Activated CD4-positive, alpha-beta T cell treated with anti-CD3 and anti-CD28 coated beads for 36 hours (primary cell): ENCODE results near the gene SEM1. TPM values are rescaled to one million over a fixed set of nuclear protein-coding genes. Genes with fewer than 3 reads are reported as not detected.
A peak's percentile ranks its signal among the peaks of the same experiment; 100 is the strongest.
"Not testable (repeated sequence)": the region's sequence is repeated elsewhere in the genome, so short reads cannot be mapped to it uniquely, and the experiment has no call there.

ENCODE experiments used
- ATAC-seq: fragments of 200-7000 bp; cut with Tn5 transposase; one replicate; pipeline ENCODE4 v1.10.0; 2021; ENCODE audit warnings: mild to moderate bottlenecking, moderate library complexity
- CTCF ChIA-PET: fragments of 350-600 bp; sonication (Branson Sonifier 250); formaldehyde crosslinking; loops from one replicate; lab custom pipeline; 2021; ENCODE audit warnings: antibody characterized with exemption; lab: Charles Lee
- POLR2A ChIA-PET: fragments of 350-600 bp; sonication (Branson Sonifier 250); formaldehyde crosslinking; loops from one replicate; lab custom pipeline; 2021; ENCODE audit warnings: antibody characterized with exemption, inconsistent platforms; lab: Charles Lee
- DNase-seq: peaks from one replicate; pipeline ENCODE4 v3.0.0-alpha.2; 2020
- H3K27ac Mint-ChIP-seq: one replicate; pipeline ENCODE4 v1.8.0; 2021; ENCODE audit warnings: mixed read lengths
- H3K27me3 Mint-ChIP-seq: one replicate; pipeline ENCODE4 v1.8.0; 2021; ENCODE audit warnings: mixed read lengths
- H3K36me3 Mint-ChIP-seq: one replicate; pipeline ENCODE4 v1.8.0; 2021; ENCODE audit warnings: low read depth, mixed read lengths
- H3K4me1 Mint-ChIP-seq: one replicate; pipeline ENCODE4 v1.8.0; 2021; ENCODE audit warnings: mixed read lengths
- H3K4me3 Mint-ChIP-seq: one replicate; pipeline ENCODE4 v1.8.0; 2021; ENCODE audit warnings: mild to moderate bottlenecking, moderate library complexity, mixed read lengths
- H3K9me3 Mint-ChIP-seq: one replicate; pipeline ENCODE4 v1.8.0; 2021; ENCODE audit warnings: low read depth, mixed read lengths
- intact Hi-C, 2 experiments: fragments of 100-400 bp; cut with DNase I in 1 of 2; cut with micrococcal nuclease in 1 of 2; formaldehyde crosslinking; loops; one replicate each; pipeline versions ENCODE4 v1.14.2 to v1.15.1; 2022 to 2024; cut with DNase I, micrococcal nuclease
- total RNA-seq, 2 experiments: library from RNA; stranded (reverse); gene quantifications; one replicate each; pipeline ENCODE4 v1.2.3, GENCODE V29; 2021

The SEM1 gene
- 10 to 100 TPM; 42.9 to 46.4 TPM for total RNA-seq

GRCh38 chr7:96709381-96710228, at the start of gene SEM1:
Gene SEM1, minus strand, starts transcription at chr7:96709846. Its CDS starts 83 bp downstream, at chr7:96709763.
- POLR2A ChIA-PET, result no interaction called here
- Mint-ChIP-seq H3K4me3 (peak within 1 kb of the TSS; percentile 87), H3K9me3 (peaks cover 15% of the 10 kb centered on the region), H3K36me3 (peaks cover 18% of the 10 kb centered on the region), H3K27me3 (peaks cover 4% of the 10 kb centered on the region), H3K27ac (peak within 1 kb of the TSS; percentile 98), H3K4me1 (peaks cover 33% of the 10 kb centered on the region)
- CTCF ChIA-PET, result interaction anchor here (0.7 kb wide), 1 partner anchor 579 kb away, joined by 4 read pairs; no protein-coding TSS in a partner anchor
- DNase-seq (peak; percentile 83), ATAC-seq (peak; percentile 92)
- intact Hi-C loops, result loop anchor here (2.0 to 10.0 kb wide), 5 partner anchors 127 to 407 kb away; partner anchors contain the start of genes DLX6 (in 1 of the 2) and SDHAF3 (in 1 of the 2)

GRCh38 chr7:96757880-96758279, 48.2 kb upstream of the SEM1 start:
- H3K36me3 Mint-ChIP-seq, CTCF ChIA-PET, H3K27ac Mint-ChIP-seq: not testable (repeated sequence)

GRCh38 chr7:96747418-96747940, 37.8 kb upstream of the SEM1 start:
- ATAC-seq (no peak), DNase-seq (no peak)
- no peak overlapping the region for H3K4me3 Mint-ChIP-seq
- intact Hi-C loops, result no loop called here
- peaks cover 8% of the 10 kb centered on the region for H3K27me3 Mint-ChIP-seq
- H3K27ac Mint-ChIP-seq, result no peak overlapping the region
- ChIA-PET CTCF (no interaction called here), POLR2A (no interaction called here)
- H3K4me1 Mint-ChIP-seq, result no peaks in the 10 kb centered on the region
- peaks cover 2% of the 10 kb centered on the region for H3K9me3 Mint-ChIP-seq
- H3K36me3 Mint-ChIP-seq, result no peaks in the 10 kb centered on the region

More at GRCh38 chr7:96757880-96758279, 48.2 kb upstream of the SEM1 start:
- H3K4me1 Mint-ChIP-seq, intact Hi-C loops, H3K9me3 Mint-ChIP-seq, POLR2A ChIA-PET, ATAC-seq, DNase-seq, H3K4me3 Mint-ChIP-seq: not testable (repeated sequence)
- peaks cover 37% of the 10 kb centered on the region for H3K27me3 Mint-ChIP-seq

- peaks cover 20% of the 10 kb centered on the region for H3K27me3 Mint-ChIP-seq
- intact Hi-C loops, result no loop called here
- H3K4me1 Mint-ChIP-seq, result no peaks in the 10 kb centered on the region
- no peak overlapping the region for H3K27ac Mint-ChIP-seq
- DNase-seq (no peak), ATAC-seq (no peak)
- ChIA-PET POLR2A (no interaction called here), CTCF (interaction anchor here (1.1 kb wide), 1 partner anchor 286 kb away, joined by 4 read pairs; no protein-coding TSS in a partner anchor)
- no peaks in the 10 kb centered on the region for H3K9me3 Mint-ChIP-seq
- no peak overlapping the region for H3K4me3 Mint-ChIP-seq
- H3K36me3 Mint-ChIP-seq, result no peaks in the 10 kb centered on the region
Measured at GRCh38 chr7:96740130-96740529, 30.5 kb upstream of the SEM1 start.

- Mint-ChIP-seq H3K9me3 (no peaks in the 10 kb centered on the region), H3K27ac (no peak overlapping the region), H3K36me3 (no peaks in the 10 kb centered on the region), H3K4me3 (no peak overlapping the region), H3K27me3 (peaks cover 20% of the 10 kb centered on the region), H3K4me1 (no peaks in the 10 kb centered on the region)
- ChIA-PET CTCF (interaction anchor here (1.1 kb wide), 2 partner anchors 10 to 287 kb away, joined by 3 to 4 read pairs; no protein-coding TSS in a partner anchor), POLR2A (no interaction called here)
- DNase-seq (no peak), ATAC-seq (no peak)
- intact Hi-C loops, result no loop called here
Measured at GRCh38 chr7:96739609-96740008, 30.0 kb upstream of the SEM1 start.

- Mint-ChIP-seq H3K27me3 (peaks cover 18% of the 10 kb centered on the region), H3K27ac (no peak overlapping the region), H3K9me3 (no peaks in the 10 kb centered on the region), H3K4me3 (no peak overlapping the region), H3K4me1 (no peaks in the 10 kb centered on the region), H3K36me3 (no peaks in the 10 kb centered on the region)
- CTCF ChIA-PET, result interaction anchor here (1.1 kb wide), 1 partner anchor 9 kb away, joined by 3 read pairs; no protein-coding TSS in a partner anchor
- intact Hi-C loops, result no loop called here
- POLR2A ChIA-PET, result no interaction called here
- ATAC-seq (no peak), DNase-seq (no peak)
Measured at GRCh38 chr7:96739167-96739566, 29.5 kb upstream of the SEM1 start.

- H3K27me3 Mint-ChIP-seq, result peaks cover 18% of the 10 kb centered on the region
- CTCF ChIA-PET, result interaction anchor here (1.1 kb wide), 1 partner anchor 9 kb away, joined by 3 read pairs; no protein-coding TSS in a partner anchor
- H3K27ac Mint-ChIP-seq, result no peak overlapping the region
- ATAC-seq (no peak), DNase-seq (no peak)
- no peaks in the 10 kb centered on the region for H3K9me3 Mint-ChIP-seq
- H3K4me3 Mint-ChIP-seq, result no peak overlapping the region
- no peaks in the 10 kb centered on the region for H3K4me1 Mint-ChIP-seq
- intact Hi-C loops, result no loop called here
- no peaks in the 10 kb centered on the region for H3K36me3 Mint-ChIP-seq
- POLR2A ChIA-PET, result no interaction called here
Measured at GRCh38 chr7:96738705-96739104, 29.1 kb upstream of the SEM1 start.

- intact Hi-C loops, result no loop called here
- peaks cover 15% of the 10 kb centered on the region for H3K27me3 Mint-ChIP-seq
- CTCF ChIA-PET, result no interaction called here
Measured at GRCh38 chr7:96737545-96738050, 28.0 kb upstream of the SEM1 start.

GRCh38 chr7:96734343-96734742, 24.7 kb upstream of the SEM1 start:
- Mint-ChIP-seq H3K27ac (no peak overlapping the region), H3K9me3 (no peaks in the 10 kb centered on the region), H3K27me3 (peaks cover 5% of the 10 kb centered on the region), H3K4me1 (no peaks in the 10 kb centered on the region), H3K4me3 (no peak overlapping the region), H3K36me3 (no peaks in the 10 kb centered on the region)
- ATAC-seq (no peak), DNase-seq (no peak)
- POLR2A ChIA-PET, result no interaction called here
- CTCF ChIA-PET, result no interaction called here
- intact Hi-C loops, result no loop called here

More at GRCh38 chr7:96737545-96738050, 28.0 kb upstream of the SEM1 start:
- Mint-ChIP-seq H3K4me3 (no peak overlapping the region), H3K4me1 (no peaks in the 10 kb centered on the region), H3K9me3 (no peaks in the 10 kb centered on the region), H3K36me3 (no peaks in the 10 kb centered on the region), H3K27ac (no peak overlapping the region)
- POLR2A ChIA-PET, result no interaction called here
- no peak for DNase-seq
- no peak for ATAC-seq

- ATAC-seq, result no peak
- Mint-ChIP-seq H3K4me1 (no peaks in the 10 kb centered on the region), H3K4me3 (no peak overlapping the region), H3K9me3 (no peaks in the 10 kb centered on the region), H3K27ac (no peak overlapping the region), H3K36me3 (no peaks in the 10 kb centered on the region), H3K27me3 (peaks cover 7% of the 10 kb centered on the region)
- no peak for DNase-seq
- ChIA-PET CTCF (interaction anchor here (0.6 kb wide), 1 partner anchor 9 kb away, joined by 3 read pairs; no protein-coding TSS in a partner anchor), POLR2A (no interaction called here)
- intact Hi-C loops, result no loop called here
Measured at GRCh38 chr7:96729820-96730219, 20.2 kb upstream of the SEM1 start.

- POLR2A ChIA-PET, result no interaction called here
- Mint-ChIP-seq H3K9me3 (no peaks in the 10 kb centered on the region), H3K27ac (no peak overlapping the region), H3K36me3 (no peaks in the 10 kb centered on the region), H3K4me1 (no peaks in the 10 kb centered on the region), H3K4me3 (no peak overlapping the region), H3K27me3 (peaks cover 14% of the 10 kb centered on the region)
- no peak for DNase-seq
- no peak for ATAC-seq
- CTCF ChIA-PET, result interaction anchor here (0.7 kb wide), 1 partner anchor 683 kb away, joined by 3 read pairs; no protein-coding TSS in a partner anchor
- intact Hi-C loops, result no loop called here
Measured at GRCh38 chr7:96728139-96728538, 18.5 kb upstream of the SEM1 start.
